Neural cell (in vitro differentiated cells): ENCODE measurements around the gene FAXC. TPM values are rescaled to one million over a fixed set of nuclear protein-coding genes. Genes with fewer than 3 reads are reported as not detected.

Source experiments
- H2AFZ ChIP-seq: fragments of 200-600, 300-800 bp; sonication (generic), shearing (Covaris generic); 2 replicates; pipeline ENCODE4 v1.6.0; 2014; ENCODE audit warnings: low read depth, mild to moderate bottlenecking, antibody characterized with exemption, low read length, moderate library complexity
- H3F3A ChIP-seq: fragments of 200-600 bp; shearing (Covaris generic); 2 replicates; pipeline ENCODE4 v1.6.1; 2016; ENCODE audit warnings: mild to moderate bottlenecking, moderate library complexity, mixed read lengths, antibody characterized with exemption, low read length; ENCODE audit not compliant: insufficient read depth, poor library complexity, severe bottlenecking
- H3K27ac ChIP-seq: fragments of 200-600, 300-800 bp; sonication (generic), shearing (Covaris generic); 2 replicates; pipeline ENCODE4 v1.5.1; 2014; ENCODE audit warnings: mild to moderate bottlenecking, low read length, moderate library complexity
- H3K27me3 ChIP-seq: fragments of 300-800, 200-600 bp; sonication (generic), shearing (Covaris generic); 2 replicates; pipeline ENCODE4 v1.6.0; 2014; ENCODE audit warnings: mild to moderate bottlenecking, low read depth, low read length, moderate library complexity; ENCODE audit not compliant: insufficient read depth
- H3K36me3 ChIP-seq: fragments of 300-800, 200-600 bp; sonication (generic), shearing (Covaris generic); 2 replicates; pipeline ENCODE4 v1.5.1; 2014; ENCODE audit warnings: mild to moderate bottlenecking, antibody characterized with exemption, low read length, moderate library complexity; ENCODE audit not compliant: insufficient read depth
- H3K4me2 ChIP-seq: fragments of 300-800, 200-600 bp; sonication (generic), shearing (Covaris generic); 2 replicates; pipeline ENCODE4 v1.6.0; 2014; ENCODE audit warnings: mild to moderate bottlenecking, low read length
- H3K4me3 ChIP-seq: fragments of 300-800, 200-600 bp; sonication (generic), shearing (Covaris generic); 2 replicates; pipeline ENCODE4 v1.5.1; 2014; ENCODE audit warnings: mild to moderate bottlenecking, low read length, moderate library complexity
- H3K79me2 ChIP-seq: fragments of 200-600 bp; shearing (Covaris generic); replicated peaks from 2 replicates; pipeline ENCODE4 v1.6.0; 2014; ENCODE audit warnings: mild to moderate bottlenecking, low read length, moderate library complexity; ENCODE audit not compliant: insufficient read depth
- H3K9ac ChIP-seq: fragments of 300-800, 200-600 bp; sonication (generic), shearing (Covaris generic); 2 replicates; pipeline ENCODE4 v1.6.1; 2016; ENCODE audit warnings: mild to moderate bottlenecking, low read length, mixed read lengths
- H3K9me2 ChIP-seq: fragments of 200-600 bp; shearing (Covaris generic); 2 replicates; pipeline ENCODE4 v1.6.1; 2016; ENCODE audit warnings: mild to moderate bottlenecking, low read length, mixed read lengths; ENCODE audit not compliant: insufficient read depth
- H3K9me3 ChIP-seq: fragments of 200-600, 300-800 bp; sonication (generic), shearing (Covaris generic); 2 replicates; pipeline ENCODE4 v1.6.1; 2016; ENCODE audit warnings: mild to moderate bottlenecking, mixed run types, low read length, moderate library complexity, mixed read lengths
- H4K20me1 ChIP-seq: fragments of 200-600 bp; shearing (Covaris generic); 2 replicates; pipeline ENCODE4 v1.6.1; 2016; ENCODE audit warnings: mild to moderate bottlenecking, mixed run types; ENCODE audit not compliant: insufficient read depth
- EP300 ChIP-seq: fragments of 450-650 bp; conservative IDR thresholded peaks from 2 replicates; pipeline ENCODE4 v1.6.1; 2014; ENCODE audit warnings: antibody characterized with exemption, mild to moderate bottlenecking, moderate library complexity; ENCODE audit not compliant: poor library complexity, severe bottlenecking
- EZH2 ChIP-seq: fragments of 200-600, 300-800 bp; shearing (Covaris generic), sonication (generic); IDR thresholded peaks from 2 replicates; pipeline ENCODE4 v1.6.1; 2014; ENCODE audit warnings: antibody characterized with exemption, low read length, borderline replicate concordance, mild to moderate bottlenecking; ENCODE audit not compliant: insufficient read depth, poor library complexity, severe bottlenecking
- MXI1 ChIP-seq: fragments of 450-650 bp; conservative IDR thresholded peaks from 2 replicates; pipeline ENCODE4 v1.6.1; 2014; ENCODE audit warnings: antibody characterized with exemption, mild to moderate bottlenecking; ENCODE audit not compliant: poor library complexity, severe bottlenecking
- POLR2AphosphoS5 ChIP-seq: IDR thresholded peaks from 2 replicates; pipeline ENCODE4 v1.6.1; 2012
- RAD21 ChIP-seq: fragments of 450-650 bp; conservative IDR thresholded peaks from 2 replicates; pipeline ENCODE4 v1.6.1; 2014; ENCODE audit warnings: antibody characterized with exemption, mild to moderate bottlenecking, moderate library complexity
- REST ChIP-seq: IDR thresholded peaks from 2 replicates; pipeline ENCODE4 v1.6.1; 2012; ENCODE audit warnings: borderline replicate concordance
- SMC3 ChIP-seq: fragments of 450-650 bp; conservative IDR thresholded peaks from 2 replicates; pipeline ENCODE4 v1.6.1; 2014; ENCODE audit warnings: antibody characterized with exemption, mild to moderate bottlenecking, moderate library complexity; ENCODE audit not compliant: poor library complexity
- TAF1 ChIP-seq: IDR thresholded peaks from 2 replicates; pipeline ENCODE4 v1.6.1; 2012; ENCODE audit warnings: low read depth
- polyA plus RNA-seq: library from polyadenylated mRNA; depleted of rRNA; stranded (reverse); fragments of >200 nt; gene quantifications from 2 replicates; pipeline ENCODE4 v1.2.3, GENCODE V29; 2014
- TF ChIP-seq, protein P1 (sequence below): fragments of 450-650 bp; IDR thresholded peaks from 2 replicates; pipeline ENCODE4 v1.5.1; 2014; ENCODE audit warnings: antibody characterized with exemption, mild to moderate bottlenecking, moderate library complexity; ENCODE audit not compliant: poor library complexity, severe bottlenecking

Gene FAXC
- polyA plus RNA-seq, 1 donor from 2014 or later = 106 TPM

DNA sequence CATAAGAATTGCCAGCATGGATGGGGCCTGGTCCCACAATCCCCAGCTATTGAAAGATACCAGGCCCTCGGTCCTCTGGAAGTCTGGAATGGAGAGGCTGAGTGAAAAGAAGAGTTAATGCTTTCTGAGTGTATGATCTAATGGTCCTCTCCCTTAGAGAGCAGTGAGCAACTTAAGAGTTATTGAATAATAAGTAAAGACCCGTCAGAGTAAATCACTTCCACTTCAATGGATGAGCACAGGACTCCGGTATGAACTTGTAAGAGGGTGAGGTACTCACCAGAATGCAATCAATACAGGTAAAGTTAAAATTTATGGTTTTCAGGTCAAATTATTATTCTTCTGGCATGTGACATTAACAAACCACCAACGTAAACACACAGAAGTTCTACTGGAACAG is 39.9 kb downstream of the FAXC start:
- Histone ChIP-seq H3K9me3 (no peaks in the 10 kb centered on the region), H3F3A (no peaks in the 10 kb centered on the region), H3K4me3 (no peak overlapping the region), H3K79me2 (no peaks in the 10 kb centered on the region), H3K9me2 (no peaks in the 10 kb centered on the region), H3K27ac (no peak overlapping the region), H3K27me3 (no peaks in the 10 kb centered on the region), H3K4me2 (no peak overlapping the region), H2AFZ (no peak overlapping the region), H3K36me3 (peaks cover 5% of the 10 kb centered on the region), H4K20me1 (no peaks in the 10 kb centered on the region), H3K9ac (no peak overlapping the region)
- no peak for TF ChIP-seq SMC3

GRCh38 chr6:99308788-99309187 is 40.7 kb downstream of the FAXC start:
- H3K4me3 ChIP-seq = no peak overlapping the region
- H4K20me1 ChIP-seq = no peaks in the 10 kb centered on the region
- H3K36me3 ChIP-seq = peaks cover 5% of the 10 kb centered on the region
- no peaks in the 10 kb centered on the region for H3K9me2 ChIP-seq
- no peak overlapping the region for H3K9ac ChIP-seq
- H3K27me3 ChIP-seq = no peaks in the 10 kb centered on the region
- no peaks in the 10 kb centered on the region for H3K9me3 ChIP-seq
- H2AFZ ChIP-seq = no peak overlapping the region
- no peaks in the 10 kb centered on the region for H3F3A ChIP-seq
- no peak overlapping the region for H3K27ac ChIP-seq
- TF ChIP-seq MXI1 (no peak), SMC3 (no peak), RAD21 (no peak)
- no peaks in the 10 kb centered on the region for H3K79me2 ChIP-seq
- no peak overlapping the region for H3K4me2 ChIP-seq

DNA sequence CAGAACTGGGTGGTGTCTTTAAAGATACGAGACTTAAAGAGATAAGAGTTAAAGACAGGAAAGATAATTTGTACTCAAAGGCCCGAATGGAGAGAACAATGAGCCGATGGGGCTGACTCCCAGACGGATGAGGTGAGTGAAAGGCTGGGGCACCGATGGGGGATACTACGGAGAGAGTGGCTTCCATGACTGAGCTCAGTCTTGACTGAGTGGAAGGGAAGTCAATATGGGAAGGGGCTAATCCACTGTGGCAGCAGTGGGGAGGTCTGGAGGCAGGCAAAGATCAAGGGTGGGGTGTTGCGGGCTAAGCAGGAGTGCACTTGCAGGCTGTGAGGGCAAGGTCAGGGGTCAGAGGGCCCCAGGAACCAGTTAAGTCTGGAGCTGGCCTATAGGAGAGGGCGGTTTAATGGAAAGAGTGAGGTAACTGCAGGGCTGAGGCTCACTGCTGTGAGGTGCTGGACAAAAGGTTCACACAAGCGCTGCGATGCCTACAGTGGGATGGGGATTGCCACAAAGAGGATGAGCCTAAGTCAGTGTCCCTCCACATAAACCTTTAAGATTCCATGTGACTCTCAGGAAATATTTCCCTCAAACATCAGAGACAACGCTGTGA is 42.1 kb downstream of the FAXC start:
- no peaks in the 10 kb centered on the region for H3K9me3 ChIP-seq
- no peaks in the 10 kb centered on the region for H3K27me3 ChIP-seq
- no peaks in the 10 kb centered on the region for H3F3A ChIP-seq
- no peak overlapping the region for H3K27ac ChIP-seq
- no peak overlapping the region for H3K4me3 ChIP-seq
- peaks cover 5% of the 10 kb centered on the region for H3K36me3 ChIP-seq
- no peak overlapping the region for H2AFZ ChIP-seq
- H3K9me2 ChIP-seq = no peaks in the 10 kb centered on the region
- no peak overlapping the region for H3K9ac ChIP-seq
- H3K4me2 ChIP-seq = no peak overlapping the region
- no peak for TF ChIP-seq EP300
- no peak for TF ChIP-seq EZH2
- TF ChIP-seq POLR2AphosphoS5 = no peak
- TF ChIP-seq MXI1 = no peak
- TF ChIP-seq SMC3 = no peak
- TF ChIP-seq, protein P1, sequence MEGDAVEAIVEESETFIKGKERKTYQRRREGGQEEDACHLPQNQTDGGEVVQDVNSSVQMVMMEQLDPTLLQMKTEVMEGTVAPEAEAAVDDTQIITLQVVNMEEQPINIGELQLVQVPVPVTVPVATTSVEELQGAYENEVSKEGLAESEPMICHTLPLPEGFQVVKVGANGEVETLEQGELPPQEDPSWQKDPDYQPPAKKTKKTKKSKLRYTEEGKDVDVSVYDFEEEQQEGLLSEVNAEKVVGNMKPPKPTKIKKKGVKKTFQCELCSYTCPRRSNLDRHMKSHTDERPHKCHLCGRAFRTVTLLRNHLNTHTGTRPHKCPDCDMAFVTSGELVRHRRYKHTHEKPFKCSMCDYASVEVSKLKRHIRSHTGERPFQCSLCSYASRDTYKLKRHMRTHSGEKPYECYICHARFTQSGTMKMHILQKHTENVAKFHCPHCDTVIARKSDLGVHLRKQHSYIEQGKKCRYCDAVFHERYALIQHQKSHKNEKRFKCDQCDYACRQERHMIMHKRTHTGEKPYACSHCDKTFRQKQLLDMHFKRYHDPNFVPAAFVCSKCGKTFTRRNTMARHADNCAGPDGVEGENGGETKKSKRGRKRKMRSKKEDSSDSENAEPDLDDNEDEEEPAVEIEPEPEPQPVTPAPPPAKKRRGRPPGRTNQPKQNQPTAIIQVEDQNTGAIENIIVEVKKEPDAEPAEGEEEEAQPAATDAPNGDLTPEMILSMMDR = no peak
- no peak for TF ChIP-seq TAF1
- TF ChIP-seq RAD21 = no peak
- TF ChIP-seq REST = no peak
- H3K79me2 ChIP-seq = no peaks in the 10 kb centered on the region
- H4K20me1 ChIP-seq = no peaks in the 10 kb centered on the region
